GM19328 (cell line): ENCODE results near the gene PELI1.
"Not testable (repeated sequence)": the region's sequence is repeated elsewhere in the genome, so short reads cannot be mapped to it uniquely, and the experiment has no call there.

Experiments
- ATAC-seq: cut with Tn5 transposase; IDR thresholded peaks from one replicate; pipeline ENCODE4 v1.9.1; 2021; ENCODE audit warnings: mild to moderate bottlenecking, moderate library complexity; ENCODE audit not compliant: unreplicated experiment

The PELI1 gene

GRCh38 chr2:64090264-64090663 is 54.0 kb downstream of the PELI1 start:
- no peak for ATAC-seq

GRCh38 chr2:64086347-64087082 is 57.7 kb downstream of the PELI1 start:
- no peak for ATAC-seq

- ATAC-seq: no peak
Observed at GRCh38 chr2:64085936-64086335, 58.3 kb downstream of the PELI1 start.

- ATAC-seq: no peak
Observed at GRCh38 chr2:64081046-64081445, 63.2 kb downstream of the PELI1 start.

GRCh38 chr2:64080179-64080578 is 64.0 kb downstream of the PELI1 start:
- no peak for ATAC-seq

GRCh38 chr2:64079688-64080087 is 64.5 kb downstream of the PELI1 start:
- ATAC-seq: not testable (repeated sequence)

GRCh38 chr2:64076828-64077227 is 67.4 kb downstream of the PELI1 start:
- ATAC-seq: not testable (repeated sequence)

- not testable (repeated sequence) for ATAC-seq
Observed at GRCh38 chr2:64074616-64075015, 69.6 kb downstream of the PELI1 start.

GRCh38 chr2:64067326-64067725 is 76.9 kb downstream of the PELI1 start:
- no peak for ATAC-seq

- ATAC-seq: no peak
Observed at GRCh38 chr2:64065516-64065915, 78.7 kb downstream of the PELI1 start.

GRCh38 chr2:64063924-64064331 is 80.3 kb downstream of the PELI1 start:
- no peak for ATAC-seq

- ATAC-seq: no peak
Observed at GRCh38 chr2:64063454-64063853, 80.8 kb downstream of the PELI1 start.

- no peak for ATAC-seq
Observed at GRCh38 chr2:64062840-64063239, 81.4 kb downstream of the PELI1 start.

- ATAC-seq: no peak
Observed at GRCh38 chr2:64059270-64059669, 85.0 kb downstream of the PELI1 start.

GRCh38 chr2:64056021-64056420 is 88.2 kb downstream of the PELI1 start:
- ATAC-seq: no peak

- no peak for ATAC-seq
Observed at GRCh38 chr2:64054161-64054915, 89.9 kb downstream of the PELI1 start.

GRCh38 chr2:64052463-64053241 is 91.6 kb downstream of the PELI1 start:
- ATAC-seq: no peak

GRCh38 chr2:64049633-64050220 is 94.5 kb downstream of the PELI1 start:
- ATAC-seq: peak; percentile 70

GRCh38 chr2:64045938-64046337 is 98.3 kb downstream of the PELI1 start:
- ATAC-seq: no peak
